HEK293 (cell line): ENCODE results near the gene DPP9.

Experiments used
- GLIS1 ChIP-seq: fragments of 450-650 bp; formaldehyde crosslinking; IDR thresholded peaks from 2 replicates; pipeline ENCODE4 v1.5.1; 2016; ENCODE audit warnings: missing biosample characterization, missing genetic modification characterization
- HOXC10 ChIP-seq: sonication (generic); formaldehyde crosslinking; IDR thresholded peaks from 2 replicates; pipeline ENCODE4 v1.8.1; 2023; ENCODE audit warnings: mild to moderate bottlenecking, missing genetic modification reagents
- PATZ1 ChIP-seq: fragments of 450-650 bp; formaldehyde crosslinking; IDR thresholded peaks from 2 replicates; pipeline ENCODE4 v1.5.1; 2016; ENCODE audit warnings: missing biosample characterization, missing genetic modification characterization
- PRDM1 ChIP-seq: fragments of 450-650 bp; formaldehyde crosslinking; IDR thresholded peaks from 2 replicates; pipeline ENCODE4; 2016; ENCODE audit warnings: missing biosample characterization, missing genetic modification characterization
- REST ChIP-seq: fragments of 450-650 bp; formaldehyde crosslinking; IDR thresholded peaks from 2 replicates; pipeline ENCODE4 v1.5.1; 2016; ENCODE audit warnings: missing biosample characterization, missing genetic modification characterization
- SP7 ChIP-seq: fragments of 450-650 bp; formaldehyde crosslinking; IDR thresholded peaks from 2 replicates; pipeline ENCODE4 v1.5.1; 2016; ENCODE audit warnings: missing biosample characterization, missing genetic modification characterization
- TRIM28 ChIP-seq: IDR thresholded peaks from 2 replicates; pipeline ENCODE4 v1.6.1; 2011; ENCODE audit warnings: low read length, control low read depth, borderline replicate concordance
- YY2 ChIP-seq: fragments of 450-650 bp; formaldehyde crosslinking; IDR thresholded peaks from 2 replicates; pipeline ENCODE4 v1.5.1; 2016; ENCODE audit warnings: missing biosample characterization, missing genetic modification characterization
- ZBTB11 ChIP-seq: fragments of 450-650 bp; formaldehyde crosslinking; conservative IDR thresholded peaks from 2 replicates; pipeline ENCODE4 v1.5.1; 2016; ENCODE audit warnings: low read depth, missing biosample characterization, missing genetic modification characterization
- ZEB2 ChIP-seq: fragments of 450-650 bp; formaldehyde crosslinking; IDR thresholded peaks from 2 replicates; pipeline ENCODE4 v1.5.1; 2016; ENCODE audit warnings: missing biosample characterization, missing genetic modification characterization
- ZNF18 ChIP-seq: fragments of 450-650 bp; formaldehyde crosslinking; IDR thresholded peaks from 2 replicates; pipeline ENCODE4 v1.5.1; 2016; ENCODE audit warnings: missing biosample characterization, missing genetic modification characterization
- ZNF433 ChIP-seq: fragments of 450-650 bp; formaldehyde crosslinking; IDR thresholded peaks from 2 replicates; pipeline ENCODE4 v1.5.1; 2016; ENCODE audit warnings: missing biosample characterization, missing genetic modification characterization, low read depth
- ZNF488 ChIP-seq: fragments of 450-650 bp; formaldehyde crosslinking; IDR thresholded peaks from 2 replicates; pipeline ENCODE4 v1.5.1; 2016; ENCODE audit warnings: missing biosample characterization, missing genetic modification characterization
- ZNF596 ChIP-seq: fragments of 450-650 bp; IDR thresholded peaks from 2 replicates; pipeline ENCODE4 v1.5.0; 2018; ENCODE audit warnings: missing biosample characterization, mild to moderate bottlenecking, missing genetic modification characterization, moderate library complexity
- ZNF639 ChIP-seq: fragments of 450-650 bp; formaldehyde crosslinking; IDR thresholded peaks from 2 replicates; pipeline ENCODE4 v1.5.1; 2016; ENCODE audit warnings: missing biosample characterization, missing genetic modification characterization
- ZNF664 ChIP-seq: fragments of 450-650 bp; formaldehyde crosslinking; IDR thresholded peaks from 2 replicates; pipeline ENCODE4 v1.5.1; 2016; ENCODE audit warnings: missing biosample characterization, missing genetic modification characterization
- ZNF704 ChIP-seq: fragments of 450-650 bp; formaldehyde crosslinking; IDR thresholded peaks from 2 replicates; pipeline ENCODE4 v1.5.1; 2016; ENCODE audit warnings: missing biosample characterization, missing genetic modification characterization
- ZNF768 ChIP-seq: fragments of 450-650 bp; formaldehyde crosslinking; IDR thresholded peaks from 2 replicates; pipeline ENCODE4 v1.5.1; 2018; ENCODE audit warnings: missing biosample characterization, mild to moderate bottlenecking, missing genetic modification characterization
- ZNF837 ChIP-seq: fragments of 450-650 bp; formaldehyde crosslinking; IDR thresholded peaks from 2 replicates; pipeline ENCODE4 v1.5.1; 2016; ENCODE audit warnings: missing biosample characterization, missing genetic modification characterization
- ZSCAN5A ChIP-seq: fragments of 450-650 bp; formaldehyde crosslinking; IDR thresholded peaks from 2 replicates; pipeline ENCODE4 v1.5.1; 2016; ENCODE audit warnings: missing biosample characterization, missing genetic modification characterization

DPP9 gene

GRCh38 chr19:4633140-4633967 is 90.3 kb downstream of the DPP9 start (continued):
- TF ChIP-seq REST (peak; percentile 47; the same call in 1 of the 2 replicates), ZNF664 (no peak), ZNF596 (tag by site-specific recombination) (no peak), HOXC10 (CRISPR knock-in tag) (no peak), ZNF704 (tag by site-specific recombination) (no peak), ZNF639 (tag by site-specific recombination) (peak; percentile 48; the same call in 1 of the 2 replicates), PATZ1 (tag by site-specific recombination) (peak; percentile 80), ZNF837 (tag by site-specific recombination) (no peak), ZNF18 (tag by site-specific recombination) (no peak), ZNF433 (no peak), YY2 (tag by site-specific recombination) (0 out of 2 replicates have a peak, but pooled peaks have one; percentile 52), SP7 (tag by site-specific recombination) (peak; percentile 78; the same call in 1 of the 2 replicates), GLIS1 (tag by site-specific recombination) (peak; percentile 100), ZNF768 (tag by site-specific recombination) (peak; percentile 93; the same call in 1 of the 2 replicates), ZBTB11 (tag by site-specific recombination) (no peak), ZNF488 (tag by site-specific recombination) (no peak), TRIM28 (no peak; the same call in 1 of the 2 replicates), ZEB2 (tag by site-specific recombination) (peak; percentile 79), PRDM1 (tag by site-specific recombination) (no peak), ZSCAN5A (peak; percentile 83; the same call in 1 of the 2 replicates)
